Ishikawa (cell line): Measurements from ENCODE around the gene MX1.

ENCODE experiments used
- CEBPB ChIP-seq: IDR thresholded peaks from 2 replicates; pipeline ENCODE4 v1.6.1; 2012
- CREB1 ChIP-seq: IDR thresholded peaks from 2 replicates; pipeline ENCODE4 v1.6.1; 2012; ENCODE audit warnings: low read depth
- EP300 ChIP-seq: IDR thresholded peaks from 2 replicates; pipeline ENCODE4 v1.6.1; 2012; ENCODE audit warnings: borderline replicate concordance
- RAD21 ChIP-seq: IDR thresholded peaks from 2 replicates; pipeline ENCODE4 v1.6.1; 2012; ENCODE audit warnings: low read depth
- TAF1 ChIP-seq: IDR thresholded peaks from 2 replicates; pipeline ENCODE4 v1.6.1; 2012; ENCODE audit warnings: low read depth, mild to moderate bottlenecking
- TCF12 ChIP-seq: IDR thresholded peaks from 2 replicates; pipeline ENCODE4 v1.6.1; 2012; ENCODE audit warnings: low read depth
- YY1 ChIP-seq: IDR thresholded peaks from 2 replicates; pipeline ENCODE4 v1.6.1; 2012; ENCODE audit warnings: low read depth
- TF ChIP-seq, protein P1 (sequence below): IDR thresholded peaks from 2 replicates; pipeline ENCODE4 v1.6.1; 2012
- TF ChIP-seq, protein P2 (sequence below): IDR thresholded peaks from 2 replicates; pipeline ENCODE4 v1.6.1; 2012; ENCODE audit warnings: low read depth, mild to moderate bottlenecking
- TF ChIP-seq, protein P3 (sequence below): IDR thresholded peaks from 2 replicates; pipeline ENCODE4 v1.6.1; 2012

DNA sequence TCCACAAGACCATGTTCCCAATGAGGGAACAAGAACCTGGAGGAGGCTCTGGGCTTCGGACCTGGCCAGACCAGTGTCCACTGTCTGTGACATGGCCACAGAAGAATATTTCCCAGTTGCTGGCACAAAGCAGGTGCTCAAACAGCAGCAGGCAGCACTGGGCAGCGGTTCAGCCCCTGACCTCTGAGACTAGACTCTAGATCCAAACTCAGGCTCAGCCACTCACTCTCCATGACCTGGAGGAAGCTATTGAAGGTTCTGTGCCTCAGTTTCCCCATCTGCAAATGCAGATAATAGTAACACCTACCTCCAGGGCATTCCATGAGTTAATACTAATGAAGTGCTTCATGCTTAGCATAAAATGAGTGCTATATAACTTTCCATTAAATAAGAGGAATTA lies 73.9 kb downstream of the MX1 start:
- TF ChIP-seq, protein P1, sequence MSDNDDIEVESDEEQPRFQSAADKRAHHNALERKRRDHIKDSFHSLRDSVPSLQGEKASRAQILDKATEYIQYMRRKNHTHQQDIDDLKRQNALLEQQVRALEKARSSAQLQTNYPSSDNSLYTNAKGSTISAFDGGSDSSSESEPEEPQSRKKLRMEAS: no peak
- no peak for TF ChIP-seq TCF12
- TF ChIP-seq, protein P2, sequence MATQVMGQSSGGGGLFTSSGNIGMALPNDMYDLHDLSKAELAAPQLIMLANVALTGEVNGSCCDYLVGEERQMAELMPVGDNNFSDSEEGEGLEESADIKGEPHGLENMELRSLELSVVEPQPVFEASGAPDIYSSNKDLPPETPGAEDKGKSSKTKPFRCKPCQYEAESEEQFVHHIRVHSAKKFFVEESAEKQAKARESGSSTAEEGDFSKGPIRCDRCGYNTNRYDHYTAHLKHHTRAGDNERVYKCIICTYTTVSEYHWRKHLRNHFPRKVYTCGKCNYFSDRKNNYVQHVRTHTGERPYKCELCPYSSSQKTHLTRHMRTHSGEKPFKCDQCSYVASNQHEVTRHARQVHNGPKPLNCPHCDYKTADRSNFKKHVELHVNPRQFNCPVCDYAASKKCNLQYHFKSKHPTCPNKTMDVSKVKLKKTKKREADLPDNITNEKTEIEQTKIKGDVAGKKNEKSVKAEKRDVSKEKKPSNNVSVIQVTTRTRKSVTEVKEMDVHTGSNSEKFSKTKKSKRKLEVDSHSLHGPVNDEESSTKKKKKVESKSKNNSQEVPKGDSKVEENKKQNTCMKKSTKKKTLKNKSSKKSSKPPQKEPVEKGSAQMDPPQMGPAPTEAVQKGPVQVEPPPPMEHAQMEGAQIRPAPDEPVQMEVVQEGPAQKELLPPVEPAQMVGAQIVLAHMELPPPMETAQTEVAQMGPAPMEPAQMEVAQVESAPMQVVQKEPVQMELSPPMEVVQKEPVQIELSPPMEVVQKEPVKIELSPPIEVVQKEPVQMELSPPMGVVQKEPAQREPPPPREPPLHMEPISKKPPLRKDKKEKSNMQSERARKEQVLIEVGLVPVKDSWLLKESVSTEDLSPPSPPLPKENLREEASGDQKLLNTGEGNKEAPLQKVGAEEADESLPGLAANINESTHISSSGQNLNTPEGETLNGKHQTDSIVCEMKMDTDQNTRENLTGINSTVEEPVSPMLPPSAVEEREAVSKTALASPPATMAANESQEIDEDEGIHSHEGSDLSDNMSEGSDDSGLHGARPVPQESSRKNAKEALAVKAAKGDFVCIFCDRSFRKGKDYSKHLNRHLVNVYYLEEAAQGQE: no peak
- no peak for TF ChIP-seq TAF1
- no peak for TF ChIP-seq EP300
- no peak for TF ChIP-seq CREB1
- TF ChIP-seq, protein P3, sequence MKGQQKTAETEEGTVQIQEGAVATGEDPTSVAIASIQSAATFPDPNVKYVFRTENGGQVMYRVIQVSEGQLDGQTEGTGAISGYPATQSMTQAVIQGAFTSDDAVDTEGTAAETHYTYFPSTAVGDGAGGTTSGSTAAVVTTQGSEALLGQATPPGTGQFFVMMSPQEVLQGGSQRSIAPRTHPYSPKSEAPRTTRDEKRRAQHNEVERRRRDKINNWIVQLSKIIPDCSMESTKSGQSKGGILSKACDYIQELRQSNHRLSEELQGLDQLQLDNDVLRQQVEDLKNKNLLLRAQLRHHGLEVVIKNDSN: no peak
- TF ChIP-seq YY1: no peak
- TF ChIP-seq RAD21: no peak
- no peak for TF ChIP-seq CEBPB
